IPS-18c (cell line): Measurements from ENCODE around the gene SGPL1.

Source experiments
- H3K4me3 ChIP-seq: 2 replicates; pipeline ENCODE4 v1.7.0; 2013; ENCODE audit warnings: low read depth, mild to moderate bottlenecking, low read length, moderate library complexity; ENCODE audit not compliant: insufficient read depth
- H3K9me3 ChIP-seq: one replicate; pipeline ENCODE4 v1.6.1; 2013; ENCODE audit warnings: mild to moderate bottlenecking, low read length, moderate library complexity; ENCODE audit not compliant: control insufficient read depth, insufficient read depth

SGPL1 gene

GRCh38 chr10:70803775-70804420 lies 11.8 kb upstream of the SGPL1 start:
- Histone ChIP-seq H3K9me3 (no peaks in the 10 kb centered on the region), H3K4me3 (no peak overlapping the region)

- no peaks in the 10 kb centered on the region for H3K9me3 ChIP-seq
- no peak overlapping the region for H3K4me3 ChIP-seq
Measured at GRCh38 chr10:70804421-70804808, 11.3 kb upstream of the SGPL1 start.

- Histone ChIP-seq H3K4me3 (no peak overlapping the region), H3K9me3 (no peaks in the 10 kb centered on the region)
Measured at GRCh38 chr10:70805619-70806215, 10.0 kb upstream of the SGPL1 start.

GRCh38 chr10:70806841-70807240 lies 8.9 kb upstream of the SGPL1 start:
- Histone ChIP-seq H3K4me3 (no peak overlapping the region), H3K9me3 (no peaks in the 10 kb centered on the region)

GRCh38 chr10:70807556-70807955 lies 8.2 kb upstream of the SGPL1 start:
- no peak overlapping the region for H3K4me3 ChIP-seq
- no peaks in the 10 kb centered on the region for H3K9me3 ChIP-seq

GRCh38 chr10:70809011-70809611 lies 6.6 kb upstream of the SGPL1 start:
- H3K4me3 ChIP-seq = 0 out of 2 replicates have a peak overlapping the region, but pooled peaks have one; percentile 20
- H3K9me3 ChIP-seq = no peaks in the 10 kb centered on the region

GRCh38 chr10:70809726-70810125 lies 6.0 kb upstream of the SGPL1 start:
- Histone ChIP-seq H3K9me3 (no peaks in the 10 kb centered on the region), H3K4me3 (no peak overlapping the region)

- Histone ChIP-seq H3K4me3 (no peak overlapping the region), H3K9me3 (no peaks in the 10 kb centered on the region)
Measured at GRCh38 chr10:70810967-70811366, 4.8 kb upstream of the SGPL1 start.

- no peaks in the 10 kb centered on the region for H3K9me3 ChIP-seq
Measured at GRCh38 chr10:70811881-70812280, 3.9 kb upstream of the SGPL1 start.

GRCh38 chr10:70812814-70813213 lies 2.9 kb upstream of the SGPL1 start:
- H3K4me3 ChIP-seq = no peak overlapping the region
- H3K9me3 ChIP-seq = no peaks in the 10 kb centered on the region

More at GRCh38 chr10:70811881-70812280, 3.9 kb upstream of the SGPL1 start:
- no peak overlapping the region for H3K4me3 ChIP-seq

- no peak overlapping the region for H3K4me3 ChIP-seq
- no peaks in the 10 kb centered on the region for H3K9me3 ChIP-seq
Measured at GRCh38 chr10:70814126-70814525, 1.6 kb upstream of the SGPL1 start.

GRCh38 chr10:70816220-70816894 lies 609 bp downstream of the SGPL1 start:
- H3K4me3 ChIP-seq = peak overlapping the region; percentile 85
- no peaks in the 10 kb centered on the region for H3K9me3 ChIP-seq

GRCh38 chr10:70820976-70821750 lies 5.4 kb downstream of the SGPL1 start:
- Histone ChIP-seq H3K4me3 (no peak overlapping the region), H3K9me3 (no peaks in the 10 kb centered on the region)

GRCh38 chr10:70822076-70822820 lies 6.5 kb downstream of the SGPL1 start:
- Histone ChIP-seq H3K9me3 (no peaks in the 10 kb centered on the region), H3K4me3 (no peak overlapping the region)

GRCh38 chr10:70827086-70827757 lies 11.5 kb downstream of the SGPL1 start:
- Histone ChIP-seq H3K9me3 (no peaks in the 10 kb centered on the region), H3K4me3 (no peak overlapping the region)

- no peaks in the 10 kb centered on the region for H3K9me3 ChIP-seq
- H3K4me3 ChIP-seq = no peak overlapping the region
Measured at GRCh38 chr10:70828923-70829322, 13.2 kb downstream of the SGPL1 start.
